Thyroid gland (tissue), 4 donors: Measurements from ENCODE around the gene SLC7A1. TPM values are rescaled to one million over a fixed set of nuclear protein-coding genes. Genes with fewer than 3 reads are reported as not detected.
"Not testable (repeated sequence)": the region's sequence is repeated elsewhere in the genome, so short reads cannot be mapped to it uniquely, and the experiment has no call there.

Source experiments
- DNase-seq, 2 donors: peaks; one replicate each; pipeline ENCODE4 v3.0.0-alpha.2; 2019
- H3K27ac ChIP-seq, 3 donors: fragments of 200-600 bp; sonication (generic); 1 replicate in 2 of 3; 2 replicates in 1 of 3; pipeline ENCODE4 v1.5.1; 2016 to 2019; ENCODE audit warnings: mild to moderate bottlenecking in 1 of 3, moderate library complexity in 1 of 3
- H3K27me3 ChIP-seq: fragments of 200-600 bp; sonication (generic); one replicate; pipeline ENCODE4 v1.5.1; 2019
- H3K36me3 ChIP-seq, 2 donors: fragments of 200-600 bp; sonication (generic); one replicate each; pipeline ENCODE4 v1.5.1; 2016 to 2019
- H3K4me1 ChIP-seq, 2 donors: fragments of 200-600 bp; sonication (generic); one replicate each; pipeline ENCODE4 v1.5.1; 2017 to 2019
- H3K4me3 ChIP-seq, 3 donors: fragments of 200-600 bp; sonication (generic); replicated peaks in 1 of 3; 1 replicate in 2 of 3; 2 replicates in 1 of 3; pipeline ENCODE4 v1.5.1; 2016; ENCODE audit warnings: mild to moderate bottlenecking in 1 of 3
- H3K9me3 ChIP-seq: fragments of 200-600 bp; sonication (generic); one replicate; pipeline ENCODE4 v1.5.1; 2017
- CTCF ChIP-seq, 6 experiments: fragments of 200-600 bp in 3 of 6; fragments of 450-650 bp in 3 of 6; sonication (generic) in 3 of 6; IDR thresholded peaks; one replicate each; pipeline ENCODE4 v1.5.1; 2016 to 2019; ENCODE audit warnings: antibody characterized with exemption in 6 of 6, mild to moderate bottlenecking in 2 of 6, inconsistent platforms in 1 of 6, moderate library complexity in 1 of 6
- POLR2A ChIP-seq, 2 donors: fragments of 450-650 bp; IDR thresholded peaks; one replicate each; pipeline ENCODE4 v1.6.1; 2017; ENCODE audit warnings: antibody characterized with exemption in 2 of 2, mild to moderate bottlenecking in 2 of 2, moderate library complexity in 1 of 2
- WGBS, 2 donors: methylation state at CpG; one replicate each; pipeline ENCODE4 v1.1.5; 2017; 5-methylcytosine and 5-hydroxymethylcytosine counted together
- intact Hi-C: fragments of 100-400 bp; cut with DNase I; formaldehyde crosslinking; loops from one replicate; pipeline ENCODE4 v1.15.1; 2023
- total RNA-seq, 4 donors: library from RNA; depleted of rRNA; stranded (reverse); fragments of >200 nt; gene quantifications; one replicate each; pipeline ENCODE4 v1.2.3, GENCODE V29; 2016

The SLC7A1 gene
- total RNA-seq, result 10 to 100 TPM; 12.9 to 31.2 (median 22.5) TPM

GRCh38 chr13:29595380-29596063 lies at the start of gene SLC7A1:
TSS of gene SLC7A1 (minus strand) at chr13:29595688. CDS start at chr13:29536188, 59,500 bp downstream.
- intact Hi-C loops, result no loop called here

GRCh38 chr13:29640665-29641064 lies 45.2 kb upstream of the SLC7A1 start:
- TF ChIP-seq POLR2A (IDR thresholded peaks at IDR 0.05) (no peak), CTCF (IDR thresholded peaks at IDR 0.05) (no peak)
- DNase-seq, result no peak
- H3K9me3 ChIP-seq, result no peaks in the 10 kb centered on the region
- H3K4me3 ChIP-seq, result no peak overlapping the region
- no peaks in the 10 kb centered on the region for H3K4me1 ChIP-seq
- 75 to 76% methylated on average over 4 of the region's 4 CpGs for WGBS, 2 donors
- intact Hi-C loops, result no loop called here
- no peak overlapping the region for H3K27ac ChIP-seq
- H3K27me3 ChIP-seq, result no peaks in the 10 kb centered on the region
- no peaks in the 10 kb centered on the region for H3K36me3 ChIP-seq

More at GRCh38 chr13:29595380-29596063, at the start of gene SLC7A1:
- peak; percentile 78 to 82 for DNase-seq
- H3K36me3 ChIP-seq, result no peaks in the 10 kb centered on the region
- 0% methylated on average over 7 to 9 of the region's 98 CpGs for WGBS, 2 donors
- H3K27ac ChIP-seq, result peak within 1 kb of the TSS; percentile 53 to 84 (median 69)
- H3K4me3 ChIP-seq, result peak within 1 kb of the TSS; percentile 7 to 74 (median 69)
- no peaks in the 10 kb centered on the region for H3K9me3 ChIP-seq
- no peaks in the 10 kb centered on the region for H3K27me3 ChIP-seq
- H3K4me1 ChIP-seq, result peaks cover 0 to 10% of the 10 kb centered on the region in 2 donors
- TF ChIP-seq POLR2A (IDR thresholded peaks at IDR 0.05) (peak in 1 of 2 donors; percentile 60), CTCF (IDR thresholded peaks at IDR 0.05) (no peak)

DNA sequence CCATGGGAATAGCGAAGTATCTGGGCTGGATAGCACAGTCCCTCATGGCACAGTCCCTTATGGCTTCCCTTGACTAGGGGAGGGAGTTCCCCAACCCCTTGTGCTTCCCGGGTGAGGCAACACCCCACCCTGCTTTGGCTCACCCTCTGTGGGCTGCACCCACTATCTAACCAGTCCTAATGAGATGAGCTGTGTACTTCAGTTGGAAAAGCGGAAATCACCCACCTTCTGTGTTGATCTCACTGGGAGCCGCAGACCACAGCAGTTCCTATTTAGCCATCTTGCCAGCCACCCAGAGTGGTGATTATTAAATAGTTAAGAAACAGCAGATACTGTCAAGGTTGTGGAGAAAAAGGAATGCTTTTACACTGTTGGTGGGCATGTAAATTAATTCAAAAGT lies 41.3 kb upstream of the SLC7A1 start:
- H3K36me3 ChIP-seq, intact Hi-C loops, H3K27me3 ChIP-seq, H3K4me1 ChIP-seq, H3K27ac ChIP-seq, DNase-seq, H3K4me3 ChIP-seq, H3K9me3 ChIP-seq: not testable (repeated sequence)
- WGBS, 2 donors, result 87 to 92% methylated on average over 4 of the region's 4 CpGs

GRCh38 chr13:29624997-29625396 lies 29.5 kb upstream of the SLC7A1 start:
- H3K4me3 ChIP-seq, result no peak overlapping the region
- no peaks in the 10 kb centered on the region for H3K9me3 ChIP-seq
- H3K4me1 ChIP-seq, result no peaks in the 10 kb centered on the region
- H3K27ac ChIP-seq, result no peak overlapping the region
- intact Hi-C loops, result no loop called here
- 100% methylated on average over 1 of the region's 5 CpGs for WGBS, 2 donors
- no peaks in the 10 kb centered on the region for H3K36me3 ChIP-seq
- no peaks in the 10 kb centered on the region for H3K27me3 ChIP-seq
- TF ChIP-seq POLR2A (IDR thresholded peaks at IDR 0.05) (no peak), CTCF (IDR thresholded peaks at IDR 0.05) (no peak)
- DNase-seq, result no peak

DNA sequence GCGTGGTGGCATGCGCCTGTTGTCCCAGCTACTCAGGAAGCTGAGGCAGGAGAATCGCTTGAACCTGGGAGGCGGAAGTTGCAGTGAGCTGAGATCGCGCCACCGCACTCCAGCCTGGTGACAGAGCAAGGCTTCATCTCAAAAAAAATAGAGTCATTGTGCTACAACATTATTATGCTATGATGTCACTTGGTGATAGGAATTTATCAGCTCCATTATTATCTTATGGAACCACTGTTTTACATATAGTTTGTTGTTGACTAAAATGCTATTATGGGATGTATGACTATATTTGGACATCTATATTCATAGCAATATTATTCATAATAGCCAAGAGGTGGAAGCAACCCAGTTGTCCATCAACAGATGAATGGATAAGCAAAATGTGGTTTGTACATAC lies 26.4 kb upstream of the SLC7A1 start:
- DNase-seq, result no peak

More for the DNA sequence above, 26.4 kb upstream of the SLC7A1 start:
- Histone ChIP-seq H3K27me3 (no peaks in the 10 kb centered on the region), H3K36me3 (no peaks in the 10 kb centered on the region), H3K4me1 (no peaks in the 10 kb centered on the region), H3K9me3 (no peaks in the 10 kb centered on the region), H3K4me3 (no peak overlapping the region), H3K27ac (no peak overlapping the region)
- no peak for TF ChIP-seq POLR2A (IDR thresholded peaks at IDR 0.05)
- TF ChIP-seq CTCF (IDR thresholded peaks at IDR 0.05), result no peak
- 98 to 99% methylated on average over 7 of the region's 7 CpGs for WGBS, 2 donors
- intact Hi-C loops, result no loop called here
